Liver (tissue), 9 donors: ENCODE data around the gene SP110. TPM values are rescaled to one million over a fixed set of nuclear protein-coding genes. Genes with fewer than 3 reads are reported as not detected.

Source experiments
- DNase-seq: peaks from one replicate; pipeline ENCODE4 v3.0.0-alpha.2; 2017; ENCODE audit warnings: low spot score
- H3K27ac ChIP-seq, 2 donors: one replicate each; pipeline ENCODE4 v1.7.0; 2013; ENCODE audit warnings: inconsistent platforms in 2 of 2, low read length in 2 of 2, control low read depth in 1 of 2, low read depth in 1 of 2, mild to moderate bottlenecking in 1 of 2
- H3K27me3 ChIP-seq, 4 donors: one replicate each; pipeline versions ENCODE4 v1.6.1 to v1.7.0; 2013; ENCODE audit warnings: low read length in 3 of 4, inconsistent platforms in 1 of 4, mild to moderate bottlenecking in 1 of 4, moderate library complexity in 1 of 4; ENCODE audit not compliant: control insufficient read depth in 4 of 4, insufficient read depth in 4 of 4
- H3K36me3 ChIP-seq, 4 donors: one replicate each; pipeline versions ENCODE4 v1.6.1 to v1.7.0; 2013; ENCODE audit warnings: low read length in 3 of 4, mild to moderate bottlenecking in 3 of 4, low read depth in 1 of 4, moderate library complexity in 1 of 4; ENCODE audit not compliant: control insufficient read depth in 4 of 4, insufficient read depth in 3 of 4
- H3K4me1 ChIP-seq, 4 donors: one replicate each; pipeline versions ENCODE4 v1.6.1 to v1.7.0; 2013; ENCODE audit warnings: low read length in 3 of 4, mild to moderate bottlenecking in 3 of 4, moderate library complexity in 1 of 4; ENCODE audit not compliant: control insufficient read depth in 4 of 4, insufficient read depth in 4 of 4
- H3K4me3 ChIP-seq, 3 donors: one replicate each; pipeline versions ENCODE4 v1.6.1 to v1.7.0; 2013; ENCODE audit warnings: low read length in 3 of 3, control low read depth in 1 of 3, low read depth in 1 of 3, mild to moderate bottlenecking in 1 of 3
- H3K9ac ChIP-seq, 2 donors: one replicate each; pipeline ENCODE4 v1.7.0; 2013; ENCODE audit warnings: low read length in 2 of 2, mild to moderate bottlenecking in 2 of 2, moderate library complexity in 2 of 2, control low read depth in 1 of 2, low read depth in 1 of 2
- H3K9me3 ChIP-seq, 4 donors: one replicate each; pipeline versions ENCODE4 v1.6.1 to v1.7.0; 2013; ENCODE audit warnings: low read length in 3 of 4; ENCODE audit not compliant: control insufficient read depth in 4 of 4
- EGR1 ChIP-seq, 2 donors: IDR thresholded peaks; 2 replicates each; pipeline ENCODE4 v1.6.1; 2016 to 2018; ENCODE audit warnings: antibody characterized with exemption in 2 of 2, low read depth in 2 of 2
- FOXA1 ChIP-seq: IDR thresholded peaks from 2 replicates; pipeline ENCODE4 v1.6.1; 2016; ENCODE audit warnings: antibody characterized with exemption
- FOXA2 ChIP-seq: IDR thresholded peaks from 2 replicates; pipeline ENCODE4 v1.6.1; 2016; ENCODE audit warnings: antibody characterized with exemption
- GABPA ChIP-seq, 2 donors: IDR thresholded peaks in 1 of 2; conservative IDR thresholded peaks in 1 of 2; 2 replicates each; pipeline ENCODE4 v1.6.1; 2016; ENCODE audit warnings: antibody characterized with exemption in 2 of 2, mild to moderate bottlenecking in 1 of 2, moderate library complexity in 1 of 2
- HNF4A ChIP-seq, 2 donors: conservative IDR thresholded peaks; 2 replicates each; pipeline ENCODE4 v1.6.1; 2016; ENCODE audit warnings: antibody characterized with exemption in 2 of 2, mild to moderate bottlenecking in 2 of 2
- JUND ChIP-seq, 2 donors: IDR thresholded peaks; 2 replicates each; pipeline ENCODE4 v1.6.1; 2016; ENCODE audit warnings: antibody characterized with exemption in 2 of 2
- NR2F2 ChIP-seq: IDR thresholded peaks from 2 replicates; pipeline ENCODE4 v1.6.1; 2016; ENCODE audit warnings: antibody characterized with exemption
- RAD21 ChIP-seq, 2 donors: IDR thresholded peaks; 2 replicates each; pipeline ENCODE4 v1.6.1; 2016; ENCODE audit warnings: antibody characterized with exemption in 2 of 2, mild to moderate bottlenecking in 2 of 2
- RXRA ChIP-seq, 2 donors: IDR thresholded peaks; 2 replicates each; pipeline ENCODE4 v1.6.1; 2017 to 2018; ENCODE audit warnings: antibody characterized with exemption in 2 of 2, mild to moderate bottlenecking in 1 of 2
- SP1 ChIP-seq: IDR thresholded peaks from 2 replicates; pipeline ENCODE4 v1.6.1; 2018; ENCODE audit warnings: antibody characterized with exemption, mild to moderate bottlenecking
- TAF1 ChIP-seq: conservative IDR thresholded peaks from 2 replicates; pipeline ENCODE4 v1.6.1; 2016; ENCODE audit warnings: antibody characterized with exemption, mild to moderate bottlenecking
- YY1 ChIP-seq: IDR thresholded peaks from 2 replicates; pipeline ENCODE4 v1.6.1; 2016; ENCODE audit warnings: antibody characterized with exemption, mild to moderate bottlenecking
- WGBS: extraction: QIAGEN DNeasy Blood & Tissue Kit; methylation state at CpG from one replicate; pipeline ENCODE4 v1.1.7; 2013; 5-methylcytosine and 5-hydroxymethylcytosine counted together
- polyA plus RNA-seq, 2 donors: library from polyadenylated mRNA; stranded (reverse) in 1 of 2; unstranded in 1 of 2; fragments of 200-250 nt in 1 of 2; fragments of >200 nt in 1 of 2; fragmentation: Nextera tagmentation in 1 of 2; extraction: Ambion mirVana in 1 of 2; gene quantifications; one replicate each; pipeline versions ENCODE4 v1.2.1 to v1.2.3, GENCODE V29; 2013 to 2015
- total RNA-seq, 2 donors: library from RNA; depleted of rRNA; stranded (reverse); fragments of >200 nt; gene quantifications; one replicate each; pipeline ENCODE4 v1.2.3, GENCODE V29; 2014
- TF ChIP-seq, protein P1 (sequence below): IDR thresholded peaks from 2 replicates; pipeline ENCODE4 v1.6.1; 2016; ENCODE audit warnings: antibody characterized with exemption, mild to moderate bottlenecking
- TF ChIP-seq, protein P2 (sequence below): IDR thresholded peaks from 2 replicates; pipeline ENCODE4 v1.6.1; 2016; ENCODE audit warnings: antibody characterized with exemption
- TF ChIP-seq, protein P3 (sequence below): IDR thresholded peaks from 2 replicates; pipeline ENCODE4 v1.6.1; 2016; ENCODE audit warnings: antibody characterized with exemption
- donor health status: healthy.
- donor health status: healthy.
- donor health status: healthy.
- donor health status: healthy.
- donor health status: healthy.

The SP110 gene
- total and polyA plus RNA-seq, 4 donors = 5.3 to 15.4 (median 8.2) TPM

DNA sequence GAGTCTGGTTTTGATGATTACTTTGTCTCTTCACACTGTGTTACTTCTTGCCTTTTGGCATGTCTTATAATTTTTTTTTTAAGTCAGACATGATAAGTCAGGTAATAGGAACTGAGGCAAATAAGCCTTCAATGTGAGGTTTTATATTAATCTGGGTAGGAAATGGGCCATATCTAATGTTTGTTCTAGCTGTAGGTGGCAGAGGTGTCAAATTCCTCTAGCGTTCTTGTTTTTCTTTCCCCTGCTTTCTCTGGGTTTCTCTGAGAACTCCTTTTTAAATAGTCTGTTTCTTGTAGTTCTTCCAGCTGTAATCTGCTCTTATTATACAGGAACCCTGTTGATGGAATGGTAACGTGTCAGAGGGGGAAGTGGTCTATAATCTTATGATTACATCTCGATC is 11.5 kb upstream of the SP110 start:
- H3K27ac ChIP-seq = no peak overlapping the region
- H3K27me3 ChIP-seq = no peaks in the 10 kb centered on the region
- no peak overlapping the region for H3K9ac ChIP-seq
- H3K4me3 ChIP-seq = no peak overlapping the region
- no peak for DNase-seq
- WGBS = 64% methylated on average over 3 of the region's 3 CpGs
- H3K4me1 ChIP-seq = no peaks in the 10 kb centered on the region
- no peaks in the 10 kb centered on the region for H3K36me3 ChIP-seq
- peaks cover 0 to 2% (median 0%) of the 10 kb centered on the region in 4 donors for H3K9me3 ChIP-seq
- TF ChIP-seq YY1 = no peak

DNA sequence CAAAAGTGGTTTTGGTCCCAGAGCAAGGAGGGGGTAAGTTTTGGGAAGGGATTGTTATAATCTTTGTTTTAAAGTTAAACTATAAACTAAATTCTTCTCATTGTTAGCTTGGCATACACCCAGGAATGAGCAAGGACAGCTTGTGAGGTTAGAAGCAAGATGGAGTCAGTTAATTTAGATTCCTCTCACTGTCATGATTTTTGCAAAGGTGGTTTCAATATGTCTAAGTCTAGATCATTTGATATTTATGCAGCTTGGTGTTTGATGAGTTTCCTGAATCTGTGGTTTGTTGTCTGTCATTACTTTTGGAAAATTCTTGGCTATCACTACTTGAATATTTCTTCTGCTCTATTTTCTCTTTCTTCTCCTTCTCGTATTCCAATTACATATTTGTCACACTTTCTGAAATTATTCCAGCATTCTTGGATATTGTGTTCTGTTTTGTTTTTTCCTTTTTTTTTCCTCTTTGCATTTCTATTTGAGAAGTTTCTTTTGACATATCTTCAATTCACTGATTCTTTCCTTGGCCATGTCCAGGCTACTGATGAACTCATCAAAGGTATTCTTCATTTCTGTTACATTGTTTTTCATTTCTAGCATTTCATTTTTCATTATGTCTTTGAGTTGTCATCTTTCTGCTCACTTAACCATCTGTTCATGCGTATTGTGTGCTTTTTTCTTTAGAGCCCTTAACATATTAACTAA is 10.9 kb upstream of the SP110 start:
- Histone ChIP-seq H3K27me3 (no peaks in the 10 kb centered on the region), H3K4me3 (no peak overlapping the region), H3K9me3 (peaks cover 0 to 2% (median 0%) of the 10 kb centered on the region in 4 donors), H3K27ac (no peak overlapping the region), H3K4me1 (no peaks in the 10 kb centered on the region), H3K36me3 (no peaks in the 10 kb centered on the region), H3K9ac (no peak overlapping the region)
- TF ChIP-seq, protein P1, sequence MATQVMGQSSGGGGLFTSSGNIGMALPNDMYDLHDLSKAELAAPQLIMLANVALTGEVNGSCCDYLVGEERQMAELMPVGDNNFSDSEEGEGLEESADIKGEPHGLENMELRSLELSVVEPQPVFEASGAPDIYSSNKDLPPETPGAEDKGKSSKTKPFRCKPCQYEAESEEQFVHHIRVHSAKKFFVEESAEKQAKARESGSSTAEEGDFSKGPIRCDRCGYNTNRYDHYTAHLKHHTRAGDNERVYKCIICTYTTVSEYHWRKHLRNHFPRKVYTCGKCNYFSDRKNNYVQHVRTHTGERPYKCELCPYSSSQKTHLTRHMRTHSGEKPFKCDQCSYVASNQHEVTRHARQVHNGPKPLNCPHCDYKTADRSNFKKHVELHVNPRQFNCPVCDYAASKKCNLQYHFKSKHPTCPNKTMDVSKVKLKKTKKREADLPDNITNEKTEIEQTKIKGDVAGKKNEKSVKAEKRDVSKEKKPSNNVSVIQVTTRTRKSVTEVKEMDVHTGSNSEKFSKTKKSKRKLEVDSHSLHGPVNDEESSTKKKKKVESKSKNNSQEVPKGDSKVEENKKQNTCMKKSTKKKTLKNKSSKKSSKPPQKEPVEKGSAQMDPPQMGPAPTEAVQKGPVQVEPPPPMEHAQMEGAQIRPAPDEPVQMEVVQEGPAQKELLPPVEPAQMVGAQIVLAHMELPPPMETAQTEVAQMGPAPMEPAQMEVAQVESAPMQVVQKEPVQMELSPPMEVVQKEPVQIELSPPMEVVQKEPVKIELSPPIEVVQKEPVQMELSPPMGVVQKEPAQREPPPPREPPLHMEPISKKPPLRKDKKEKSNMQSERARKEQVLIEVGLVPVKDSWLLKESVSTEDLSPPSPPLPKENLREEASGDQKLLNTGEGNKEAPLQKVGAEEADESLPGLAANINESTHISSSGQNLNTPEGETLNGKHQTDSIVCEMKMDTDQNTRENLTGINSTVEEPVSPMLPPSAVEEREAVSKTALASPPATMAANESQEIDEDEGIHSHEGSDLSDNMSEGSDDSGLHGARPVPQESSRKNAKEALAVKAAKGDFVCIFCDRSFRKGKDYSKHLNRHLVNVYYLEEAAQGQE = no peak
- TF ChIP-seq SP1 (no peak), RAD21 (IDR thresholded peaks at IDR 0.05) (no peak), NR2F2 (no peak), TAF1 (no peak)
- TF ChIP-seq, protein P2, sequence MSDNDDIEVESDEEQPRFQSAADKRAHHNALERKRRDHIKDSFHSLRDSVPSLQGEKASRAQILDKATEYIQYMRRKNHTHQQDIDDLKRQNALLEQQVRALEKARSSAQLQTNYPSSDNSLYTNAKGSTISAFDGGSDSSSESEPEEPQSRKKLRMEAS = no peak
- no peak for DNase-seq
- 88% methylated on average over 2 of the region's 2 CpGs for WGBS

DNA sequence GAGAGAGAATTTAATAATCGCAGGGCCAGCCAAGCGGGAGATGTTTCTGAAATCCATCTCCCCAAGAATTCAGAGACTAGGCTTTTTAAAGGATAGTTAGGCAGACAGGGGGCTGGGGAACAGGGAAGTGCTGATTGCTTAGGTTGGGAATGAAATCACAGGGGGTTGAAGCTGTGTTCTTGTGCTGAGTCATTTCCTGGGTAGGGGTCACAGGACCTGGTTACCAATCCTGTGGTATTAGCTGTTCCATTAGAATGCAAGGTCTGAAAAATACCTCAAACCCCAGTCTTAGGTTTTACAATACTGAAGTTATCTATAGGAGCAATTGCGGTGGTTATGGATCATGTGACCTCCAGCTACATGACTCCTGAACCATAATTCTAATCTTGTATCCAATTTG is 10.3 kb upstream of the SP110 start:
- TF ChIP-seq RAD21 (IDR thresholded peaks at IDR 0.05) = no peak
- no peak for TF ChIP-seq SP1
- no peak for TF ChIP-seq HNF4A (conservative IDR thresholded peaks at IDR 0.05)
- TF ChIP-seq NR2F2 = no peak
- no peaks in the 10 kb centered on the region for H3K36me3 ChIP-seq
- H3K9me3 ChIP-seq = peaks cover 0 to 2% (median 0%) of the 10 kb centered on the region in 4 donors
- no peaks in the 10 kb centered on the region for H3K27me3 ChIP-seq
- H3K4me1 ChIP-seq = no peaks in the 10 kb centered on the region
- 95% methylated on average over 3 of the region's 3 CpGs for WGBS
- no peak overlapping the region for H3K4me3 ChIP-seq
- no peak overlapping the region for H3K27ac ChIP-seq
- no peak overlapping the region for H3K9ac ChIP-seq
- DNase-seq = no peak

DNA sequence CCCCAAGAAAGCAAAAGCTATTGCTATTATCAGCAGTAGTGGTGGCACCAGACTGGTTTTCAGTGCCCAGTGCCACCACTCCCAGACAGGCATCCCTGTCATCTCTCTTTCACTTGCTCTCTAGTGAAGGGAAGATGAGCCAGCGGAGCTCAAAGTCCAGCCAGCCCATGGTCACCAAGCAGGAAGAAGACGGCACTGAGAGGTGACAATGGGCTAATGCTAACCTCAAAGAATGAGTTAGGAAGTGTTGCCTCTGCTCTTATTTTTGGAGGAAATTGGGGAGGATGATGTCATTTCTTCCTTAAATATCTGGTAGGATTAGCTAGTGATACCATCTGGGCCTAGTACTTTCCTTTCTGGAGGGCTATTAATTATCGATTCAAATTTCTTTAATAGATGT is 7.4 kb upstream of the SP110 start:
- Histone ChIP-seq H3K27ac (no peak overlapping the region), H3K36me3 (no peaks in the 10 kb centered on the region), H3K4me3 (no peak overlapping the region), H3K9me3 (peaks cover 0 to 2% (median 0%) of the 10 kb centered on the region in 4 donors), H3K27me3 (no peaks in the 10 kb centered on the region), H3K9ac (no peak overlapping the region), H3K4me1 (no peaks in the 10 kb centered on the region)
- no peak for DNase-seq
- 85% methylated on average over 3 of the region's 3 CpGs for WGBS
- TF ChIP-seq RAD21 (IDR thresholded peaks at IDR 0.05) (no peak), HNF4A (conservative IDR thresholded peaks at IDR 0.05) (no peak), NR2F2 (no peak), GABPA (IDR thresholded peaks at IDR 0.05 in 1 of 2, conservative IDR thresholded peaks at IDR 0.05 in 1 of 2) (no peak), JUND (IDR thresholded peaks at IDR 0.05) (no peak), FOXA1 (no peak), SP1 (no peak), EGR1 (IDR thresholded peaks at IDR 0.05; ENCODE audit: low read depth in 2 of 2) (no peak), RXRA (IDR thresholded peaks at IDR 0.05) (no peak), FOXA2 (no peak)
- TF ChIP-seq, protein P3, sequence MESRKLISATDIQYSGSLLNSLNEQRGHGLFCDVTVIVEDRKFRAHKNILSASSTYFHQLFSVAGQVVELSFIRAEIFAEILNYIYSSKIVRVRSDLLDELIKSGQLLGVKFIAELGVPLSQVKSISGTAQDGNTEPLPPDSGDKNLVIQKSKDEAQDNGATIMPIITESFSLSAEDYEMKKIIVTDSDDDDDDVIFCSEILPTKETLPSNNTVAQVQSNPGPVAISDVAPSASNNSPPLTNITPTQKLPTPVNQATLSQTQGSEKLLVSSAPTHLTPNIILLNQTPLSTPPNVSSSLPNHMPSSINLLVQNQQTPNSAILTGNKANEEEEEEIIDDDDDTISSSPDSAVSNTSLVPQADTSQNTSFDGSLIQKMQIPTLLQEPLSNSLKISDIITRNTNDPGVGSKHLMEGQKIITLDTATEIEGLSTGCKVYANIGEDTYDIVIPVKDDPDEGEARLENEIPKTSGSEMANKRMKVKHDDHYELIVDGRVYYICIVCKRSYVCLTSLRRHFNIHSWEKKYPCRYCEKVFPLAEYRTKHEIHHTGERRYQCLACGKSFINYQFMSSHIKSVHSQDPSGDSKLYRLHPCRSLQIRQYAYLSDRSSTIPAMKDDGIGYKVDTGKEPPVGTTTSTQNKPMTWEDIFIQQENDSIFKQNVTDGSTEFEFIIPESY = no peak
